Ishikawa (cell line): ENCODE results near the gene NONO.
A peak's percentile ranks its signal among the peaks of the same experiment; 100 is the strongest.

Experiments
- EP300 ChIP-seq: IDR thresholded peaks from 2 replicates; pipeline ENCODE4 v1.6.1; 2012; ENCODE audit warnings: borderline replicate concordance
- RAD21 ChIP-seq: IDR thresholded peaks from 2 replicates; pipeline ENCODE4 v1.6.1; 2012; ENCODE audit warnings: low read depth
- ZBTB7A ChIP-seq: IDR thresholded peaks from 2 replicates; pipeline ENCODE4 v1.6.1; 2012; ENCODE audit warnings: low read depth
- TF ChIP-seq, protein P1 (sequence below): IDR thresholded peaks from 2 replicates; pipeline ENCODE4 v1.6.1; 2012
- TF ChIP-seq, protein P2 (sequence below): IDR thresholded peaks from 2 replicates; pipeline ENCODE4 v1.6.1; 2012; ENCODE audit warnings: low read depth, mild to moderate bottlenecking

DNA sequence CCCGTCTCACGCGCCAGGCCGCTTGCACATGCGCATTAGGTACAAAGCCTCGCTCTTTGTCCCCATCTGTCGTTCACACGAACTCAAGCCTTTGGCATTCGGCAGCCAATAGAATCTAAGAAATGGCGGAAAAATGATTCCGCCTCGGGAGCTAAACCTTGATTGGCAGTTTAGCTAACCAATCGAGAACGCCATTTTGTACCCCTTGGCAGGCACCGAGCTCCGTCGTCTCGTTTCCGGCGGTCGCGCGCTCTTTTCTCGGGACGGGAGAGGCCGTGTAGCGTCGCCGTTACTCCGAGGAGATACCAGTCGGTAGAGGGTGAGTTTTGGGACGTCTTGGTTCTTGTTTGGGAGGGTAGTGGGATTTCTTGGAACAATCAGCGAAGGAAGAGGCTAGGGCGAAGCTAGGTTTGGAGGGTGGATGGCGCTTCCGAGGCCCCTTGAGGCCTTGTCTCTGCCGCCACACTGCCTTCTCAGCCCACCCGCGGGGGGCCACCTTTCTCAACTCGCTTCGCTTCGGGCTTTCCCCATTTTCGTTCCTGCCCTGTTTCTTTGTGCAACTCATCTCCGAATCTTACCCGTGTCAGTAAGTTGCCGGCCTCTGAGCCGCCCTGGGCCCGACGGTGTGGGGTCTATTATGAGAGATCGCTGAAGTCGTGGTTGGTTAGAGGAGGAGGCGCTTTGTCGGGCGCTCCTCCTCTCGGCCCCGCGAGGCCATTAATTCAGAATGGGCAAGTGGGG is at the start of gene NONO:
- TF ChIP-seq EP300 (no peak), ZBTB7A (no peak), RAD21 (no peak)
- TF ChIP-seq, protein P1, sequence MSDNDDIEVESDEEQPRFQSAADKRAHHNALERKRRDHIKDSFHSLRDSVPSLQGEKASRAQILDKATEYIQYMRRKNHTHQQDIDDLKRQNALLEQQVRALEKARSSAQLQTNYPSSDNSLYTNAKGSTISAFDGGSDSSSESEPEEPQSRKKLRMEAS = peak; percentile 25
- TF ChIP-seq, protein P2, sequence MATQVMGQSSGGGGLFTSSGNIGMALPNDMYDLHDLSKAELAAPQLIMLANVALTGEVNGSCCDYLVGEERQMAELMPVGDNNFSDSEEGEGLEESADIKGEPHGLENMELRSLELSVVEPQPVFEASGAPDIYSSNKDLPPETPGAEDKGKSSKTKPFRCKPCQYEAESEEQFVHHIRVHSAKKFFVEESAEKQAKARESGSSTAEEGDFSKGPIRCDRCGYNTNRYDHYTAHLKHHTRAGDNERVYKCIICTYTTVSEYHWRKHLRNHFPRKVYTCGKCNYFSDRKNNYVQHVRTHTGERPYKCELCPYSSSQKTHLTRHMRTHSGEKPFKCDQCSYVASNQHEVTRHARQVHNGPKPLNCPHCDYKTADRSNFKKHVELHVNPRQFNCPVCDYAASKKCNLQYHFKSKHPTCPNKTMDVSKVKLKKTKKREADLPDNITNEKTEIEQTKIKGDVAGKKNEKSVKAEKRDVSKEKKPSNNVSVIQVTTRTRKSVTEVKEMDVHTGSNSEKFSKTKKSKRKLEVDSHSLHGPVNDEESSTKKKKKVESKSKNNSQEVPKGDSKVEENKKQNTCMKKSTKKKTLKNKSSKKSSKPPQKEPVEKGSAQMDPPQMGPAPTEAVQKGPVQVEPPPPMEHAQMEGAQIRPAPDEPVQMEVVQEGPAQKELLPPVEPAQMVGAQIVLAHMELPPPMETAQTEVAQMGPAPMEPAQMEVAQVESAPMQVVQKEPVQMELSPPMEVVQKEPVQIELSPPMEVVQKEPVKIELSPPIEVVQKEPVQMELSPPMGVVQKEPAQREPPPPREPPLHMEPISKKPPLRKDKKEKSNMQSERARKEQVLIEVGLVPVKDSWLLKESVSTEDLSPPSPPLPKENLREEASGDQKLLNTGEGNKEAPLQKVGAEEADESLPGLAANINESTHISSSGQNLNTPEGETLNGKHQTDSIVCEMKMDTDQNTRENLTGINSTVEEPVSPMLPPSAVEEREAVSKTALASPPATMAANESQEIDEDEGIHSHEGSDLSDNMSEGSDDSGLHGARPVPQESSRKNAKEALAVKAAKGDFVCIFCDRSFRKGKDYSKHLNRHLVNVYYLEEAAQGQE = no peak
